H1 (cell line): ENCODE measurements around the gene ADRA2B.

Experiments used
- ASH2L ChIP-seq: fragments of 200-600, 300-600 bp; sonication (generic); IDR thresholded peaks from one replicate; pipeline ENCODE4 v1.7.1; 2017; ENCODE audit warnings: low read length
- CEBPB ChIP-seq: IDR thresholded peaks from 2 replicates; pipeline ENCODE4 v1.6.1; 2012; ENCODE audit warnings: low read depth, low read length
- EGR1 ChIP-seq: IDR thresholded peaks from 2 replicates; pipeline ENCODE4 v1.6.1; 2011; ENCODE audit warnings: low read depth, low read length, borderline replicate concordance
- GTF2F1 ChIP-seq: IDR thresholded peaks from 2 replicates; pipeline ENCODE4 v1.6.1; 2012; ENCODE audit warnings: low read depth, low read length, improper control_type of control experiment, borderline replicate concordance
- JUN ChIP-seq: IDR thresholded peaks from 2 replicates; pipeline ENCODE4 v1.6.1; 2011; ENCODE audit warnings: low read depth, mild to moderate bottlenecking, improper control_type of control experiment, low read length
- JUND ChIP-seq: IDR thresholded peaks from 2 replicates; pipeline ENCODE4 v1.6.1; 2011; ENCODE audit warnings: mild to moderate bottlenecking, improper control_type of control experiment, low read length
- MAFK ChIP-seq: IDR thresholded peaks from 2 replicates; pipeline ENCODE4 v1.6.1; 2012; ENCODE audit warnings: low read depth, mild to moderate bottlenecking, improper control_type of control experiment, low read length
- POLR2A ChIP-seq, 2 experiments: IDR thresholded peaks; 1 replicate in 1 of 2; 2 replicates in 1 of 2; pipeline ENCODE4 v1.6.1; 2011; ENCODE audit warnings: low read depth in 2 of 2, low read length in 2 of 2, mild to moderate bottlenecking in 2 of 2; ENCODE audit errors: control extremely low read depth in 1 of 2
- POLR2AphosphoS5 ChIP-seq: IDR thresholded peaks from 2 replicates; pipeline ENCODE4 v1.6.1; 2011; ENCODE audit warnings: low read depth, low read length
- RAD21 ChIP-seq, 2 experiments: IDR thresholded peaks in 1 of 2; conservative IDR thresholded peaks in 1 of 2; 2 replicates each; pipeline ENCODE4 v1.6.1; 2011; ENCODE audit warnings: low read depth in 2 of 2, low read length in 2 of 2, improper control_type of control experiment in 1 of 2, inconsistent platforms in 1 of 2, mild to moderate bottlenecking in 1 of 2, moderate library complexity in 1 of 2
- TAF1 ChIP-seq: IDR thresholded peaks from 2 replicates; pipeline ENCODE4 v1.6.1; 2011; ENCODE audit warnings: mild to moderate bottlenecking, low read depth, low read length
- ZNF274 ChIP-seq: IDR thresholded peaks from 2 replicates; pipeline ENCODE4 v1.7.0; 2012; ENCODE audit warnings: low read length, borderline replicate concordance; ENCODE audit errors: extremely low read depth
- TF ChIP-seq, protein P1 (sequence below), 3 experiments: IDR thresholded peaks; 1 replicate in 2 of 3; 2 replicates in 1 of 3; pipeline versions ENCODE4 v1.5.1 to v1.6.1; 2011; ENCODE audit warnings: low read length in 3 of 3, mild to moderate bottlenecking in 3 of 3, inconsistent platforms in 2 of 3, low read depth in 1 of 3, moderate library complexity in 1 of 3; ENCODE audit not compliant: insufficient read depth in 1 of 3; ENCODE audit errors: control extremely low read depth in 1 of 3

DNA sequence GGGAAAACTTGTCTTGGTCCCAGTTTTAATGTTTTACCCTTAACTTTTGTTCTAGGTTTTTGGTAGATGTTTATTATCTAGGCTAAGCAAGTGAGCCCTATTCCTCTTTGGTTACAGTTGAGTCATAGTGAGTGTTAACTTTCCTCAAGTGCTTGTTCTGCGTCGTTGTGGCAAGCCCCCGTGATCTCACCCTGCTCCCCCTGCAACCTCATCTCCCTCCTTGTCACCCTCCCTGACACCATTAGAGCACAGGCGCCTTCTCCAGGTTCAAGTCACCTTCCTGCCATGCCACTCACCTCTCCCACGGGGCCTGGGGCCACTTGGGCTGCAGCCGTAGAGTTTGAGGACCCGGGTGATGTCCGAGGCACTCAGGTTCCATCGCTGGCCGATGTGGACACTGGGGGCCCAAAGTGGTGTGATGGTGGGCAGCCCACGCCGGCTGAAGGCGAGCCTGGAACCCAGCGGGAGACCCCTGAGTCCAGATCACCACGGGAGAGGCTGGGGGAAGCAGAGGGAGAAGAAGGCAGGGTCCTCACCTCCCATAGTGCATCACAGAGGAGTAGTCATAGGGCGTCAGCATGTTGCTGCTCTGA, 13.3 kb upstream of the ADRA2B start:
- no peak for TF ChIP-seq JUN
- TF ChIP-seq MAFK = no peak
- TF ChIP-seq EGR1 = no peak
- TF ChIP-seq, protein P1, sequence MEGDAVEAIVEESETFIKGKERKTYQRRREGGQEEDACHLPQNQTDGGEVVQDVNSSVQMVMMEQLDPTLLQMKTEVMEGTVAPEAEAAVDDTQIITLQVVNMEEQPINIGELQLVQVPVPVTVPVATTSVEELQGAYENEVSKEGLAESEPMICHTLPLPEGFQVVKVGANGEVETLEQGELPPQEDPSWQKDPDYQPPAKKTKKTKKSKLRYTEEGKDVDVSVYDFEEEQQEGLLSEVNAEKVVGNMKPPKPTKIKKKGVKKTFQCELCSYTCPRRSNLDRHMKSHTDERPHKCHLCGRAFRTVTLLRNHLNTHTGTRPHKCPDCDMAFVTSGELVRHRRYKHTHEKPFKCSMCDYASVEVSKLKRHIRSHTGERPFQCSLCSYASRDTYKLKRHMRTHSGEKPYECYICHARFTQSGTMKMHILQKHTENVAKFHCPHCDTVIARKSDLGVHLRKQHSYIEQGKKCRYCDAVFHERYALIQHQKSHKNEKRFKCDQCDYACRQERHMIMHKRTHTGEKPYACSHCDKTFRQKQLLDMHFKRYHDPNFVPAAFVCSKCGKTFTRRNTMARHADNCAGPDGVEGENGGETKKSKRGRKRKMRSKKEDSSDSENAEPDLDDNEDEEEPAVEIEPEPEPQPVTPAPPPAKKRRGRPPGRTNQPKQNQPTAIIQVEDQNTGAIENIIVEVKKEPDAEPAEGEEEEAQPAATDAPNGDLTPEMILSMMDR (IDR thresholded peaks at IDR 0.05; ENCODE audit: control extremely low read depth in 1 of 3, insufficient read depth in 1 of 3, low read depth in 1 of 3, low read length in 3 of 3) = no peak
- TF ChIP-seq ASH2L = no peak
- no peak for TF ChIP-seq GTF2F1
- no peak for TF ChIP-seq TAF1
- TF ChIP-seq ZNF274 = no peak
- no peak for TF ChIP-seq JUND
- TF ChIP-seq CEBPB = no peak
- TF ChIP-seq POLR2A (IDR thresholded peaks at IDR 0.05; ENCODE audit: control extremely low read depth in 1 of 2, low read depth in 2 of 2, low read length in 2 of 2) = no peak
- TF ChIP-seq RAD21 (IDR thresholded peaks at IDR 0.05 in 1 of 2, conservative IDR thresholded peaks at IDR 0.05 in 1 of 2; ENCODE audit: low read depth in 2 of 2, low read length in 2 of 2) = no peak
- TF ChIP-seq POLR2AphosphoS5 = no peak
